ENCODE results near the gene GMDS. TPM values are rescaled to one million over a fixed set of nuclear protein-coding genes. Genes with fewer than 3 reads are reported as not detected.

Gene GMDS
- polyA plus RNA-seq, 1 of the 3 experiments (the other 2 are of a cell fraction), result 12.3 TPM

DNA sequence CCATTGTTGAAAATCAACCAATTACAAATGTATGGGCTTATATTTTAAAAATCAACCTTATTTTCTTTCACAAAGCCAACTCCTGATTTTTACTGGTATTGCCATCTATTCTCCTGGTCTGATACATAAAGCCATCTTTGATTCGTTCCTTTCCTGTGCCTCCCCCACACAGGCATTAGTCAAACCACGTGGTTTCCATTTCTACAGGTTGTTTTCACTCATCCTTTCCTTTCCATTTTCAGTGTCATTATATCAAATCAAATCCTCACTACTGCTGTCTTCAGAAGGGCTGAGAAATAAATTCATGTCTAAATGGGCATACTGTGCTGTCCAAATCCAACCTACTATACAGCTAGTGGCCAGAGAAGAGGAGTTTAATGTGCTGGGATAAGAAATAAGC is 354.4 kb downstream of the GMDS start:
- H3K9me3 ChIP-seq, result no peaks in the 10 kb centered on the region

GRCh38 chr6:1890071-1890470 is 355.3 kb downstream of the GMDS start:
- Histone ChIP-seq H3K4me2 (no peak overlapping the region), H3K4me1 (ENCODE audit: control insufficient read depth in 1 of 2, insufficient read depth in 2 of 2, low read depth in 1 of 2, low read length in 1 of 2) (peaks cover 0 to 17% of the 10 kb centered on the region in 2 experiments; a peak in 2 of 4 replicates), H3K4me3 (ENCODE audit: low read depth in 2 of 2, low read length in 1 of 2) (no peak overlapping the region), H3K9me3 (no peaks in the 10 kb centered on the region), H3K27ac (ENCODE audit: low read depth in 2 of 2, low read length in 1 of 2) (no peak overlapping the region), H4K20me1 (ENCODE audit: insufficient read depth) (no peaks in the 10 kb centered on the region), H3K79me2 (ENCODE audit: insufficient read depth) (no peaks in the 10 kb centered on the region), H3K9me2 (no peaks in the 10 kb centered on the region), H3K36me3 (replicated peaks in 1 of 2; ENCODE audit: control insufficient read depth in 1 of 2, insufficient read depth in 2 of 2, low read length in 1 of 2) (no peaks in the 10 kb centered on the region), H2AFZ (ENCODE audit: low read depth) (no peak overlapping the region), H3K9ac (no peak overlapping the region), H3K27me3 (ENCODE audit: insufficient read depth) (no peaks in the 10 kb centered on the region), H3F3A (replicated peaks; ENCODE audit: insufficient read depth) (peaks cover 2% of the 10 kb centered on the region)
- 79% methylated on average over 8 of the region's 8 CpGs for whole genome bisulfite sequencing (ENCODE audit: low lambda C conversion rate)
- no peak for DNase-seq
- no peak for TF ChIP-seq MEF2A (IDR thresholded peaks at IDR 0.05; ENCODE audit: borderline replicate concordance, low read depth)
- no peak for TF ChIP-seq TAF1 (IDR thresholded peaks at IDR 0.05; ENCODE audit: borderline replicate concordance, low read depth, low read length)
- TF ChIP-seq, protein P1, sequence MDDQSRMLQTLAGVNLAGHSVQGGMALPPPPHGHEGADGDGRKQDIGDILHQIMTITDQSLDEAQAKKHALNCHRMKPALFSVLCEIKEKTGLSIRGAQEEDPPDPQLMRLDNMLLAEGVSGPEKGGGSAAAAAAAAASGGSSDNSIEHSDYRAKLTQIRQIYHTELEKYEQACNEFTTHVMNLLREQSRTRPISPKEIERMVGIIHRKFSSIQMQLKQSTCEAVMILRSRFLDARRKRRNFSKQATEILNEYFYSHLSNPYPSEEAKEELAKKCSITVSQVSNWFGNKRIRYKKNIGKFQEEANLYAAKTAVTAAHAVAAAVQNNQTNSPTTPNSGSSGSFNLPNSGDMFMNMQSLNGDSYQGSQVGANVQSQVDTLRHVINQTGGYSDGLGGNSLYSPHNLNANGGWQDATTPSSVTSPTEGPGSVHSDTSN (IDR thresholded peaks at IDR 0.05), result no peak
- TF ChIP-seq ELF1 (IDR thresholded peaks at IDR 0.05), result no peak
- TF ChIP-seq ZBTB33 (IDR thresholded peaks at IDR 0.05; ENCODE audit: borderline replicate concordance, low read depth), result no peak
- TF ChIP-seq, protein P2, sequence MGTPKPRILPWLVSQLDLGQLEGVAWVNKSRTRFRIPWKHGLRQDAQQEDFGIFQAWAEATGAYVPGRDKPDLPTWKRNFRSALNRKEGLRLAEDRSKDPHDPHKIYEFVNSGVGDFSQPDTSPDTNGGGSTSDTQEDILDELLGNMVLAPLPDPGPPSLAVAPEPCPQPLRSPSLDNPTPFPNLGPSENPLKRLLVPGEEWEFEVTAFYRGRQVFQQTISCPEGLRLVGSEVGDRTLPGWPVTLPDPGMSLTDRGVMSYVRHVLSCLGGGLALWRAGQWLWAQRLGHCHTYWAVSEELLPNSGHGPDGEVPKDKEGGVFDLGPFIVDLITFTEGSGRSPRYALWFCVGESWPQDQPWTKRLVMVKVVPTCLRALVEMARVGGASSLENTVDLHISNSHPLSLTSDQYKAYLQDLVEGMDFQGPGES (IDR thresholded peaks at IDR 0.05; ENCODE audit: low read depth, low read length), result no peak
- TF ChIP-seq, protein P3, sequence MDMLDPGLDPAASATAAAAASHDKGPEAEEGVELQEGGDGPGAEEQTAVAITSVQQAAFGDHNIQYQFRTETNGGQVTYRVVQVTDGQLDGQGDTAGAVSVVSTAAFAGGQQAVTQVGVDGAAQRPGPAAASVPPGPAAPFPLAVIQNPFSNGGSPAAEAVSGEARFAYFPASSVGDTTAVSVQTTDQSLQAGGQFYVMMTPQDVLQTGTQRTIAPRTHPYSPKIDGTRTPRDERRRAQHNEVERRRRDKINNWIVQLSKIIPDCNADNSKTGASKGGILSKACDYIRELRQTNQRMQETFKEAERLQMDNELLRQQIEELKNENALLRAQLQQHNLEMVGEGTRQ (IDR thresholded peaks at IDR 0.05; ENCODE audit: borderline replicate concordance, low read depth, low read length), result no peak
- ChIA-PET POLR2A (no interaction called here), CTCF (no interaction called here)

More for the DNA sequence above, 354.4 kb downstream of the GMDS start:
- Histone ChIP-seq H3K79me2 (ENCODE audit: insufficient read depth) (no peaks in the 10 kb centered on the region), H3K36me3 (replicated peaks in 1 of 2; ENCODE audit: control insufficient read depth in 1 of 2, insufficient read depth in 2 of 2, low read length in 1 of 2) (no peaks in the 10 kb centered on the region), H3K4me3 (ENCODE audit: low read depth in 2 of 2, low read length in 1 of 2) (no peak overlapping the region), H3K27me3 (ENCODE audit: insufficient read depth) (no peaks in the 10 kb centered on the region), H3F3A (replicated peaks; ENCODE audit: insufficient read depth) (no peaks in the 10 kb centered on the region), H3K27ac (ENCODE audit: low read depth in 2 of 2, low read length in 1 of 2) (no peak overlapping the region), H3K9me2 (no peaks in the 10 kb centered on the region), H3K9ac (no peak overlapping the region), H3K4me1 (ENCODE audit: control insufficient read depth in 1 of 2, insufficient read depth in 2 of 2, low read depth in 1 of 2, low read length in 1 of 2) (peaks cover 0 to 8% of the 10 kb centered on the region in 2 experiments; a peak in 2 of 4 replicates), H4K20me1 (ENCODE audit: insufficient read depth) (no peaks in the 10 kb centered on the region), H3K4me2 (no peak overlapping the region), H2AFZ (ENCODE audit: low read depth) (no peak overlapping the region)
- CTCF ChIA-PET, result no interaction called here
- POLR2A ChIA-PET, result no interaction called here
- WGBS (ENCODE audit: low lambda C conversion rate), result 79% methylated on average over 2 of the region's 2 CpGs
- DNase-seq, result no peak
- no peak for TF ChIP-seq RAD21 (IDR thresholded peaks at IDR 0.05; ENCODE audit: low read length)
- no peak for TF ChIP-seq YY1 (IDR thresholded peaks at IDR 0.05; ENCODE audit: low read depth)

Data from SK-N-SH (cell line).